ENCODE results near the gene CYBC1.
A peak's percentile ranks its signal among the peaks of the same experiment; 100 is the strongest.
"Not testable (repeated sequence)": the region's sequence is repeated elsewhere in the genome, so short reads cannot be mapped to it uniquely, and the experiment has no call there.

Gene CYBC1

DNA sequence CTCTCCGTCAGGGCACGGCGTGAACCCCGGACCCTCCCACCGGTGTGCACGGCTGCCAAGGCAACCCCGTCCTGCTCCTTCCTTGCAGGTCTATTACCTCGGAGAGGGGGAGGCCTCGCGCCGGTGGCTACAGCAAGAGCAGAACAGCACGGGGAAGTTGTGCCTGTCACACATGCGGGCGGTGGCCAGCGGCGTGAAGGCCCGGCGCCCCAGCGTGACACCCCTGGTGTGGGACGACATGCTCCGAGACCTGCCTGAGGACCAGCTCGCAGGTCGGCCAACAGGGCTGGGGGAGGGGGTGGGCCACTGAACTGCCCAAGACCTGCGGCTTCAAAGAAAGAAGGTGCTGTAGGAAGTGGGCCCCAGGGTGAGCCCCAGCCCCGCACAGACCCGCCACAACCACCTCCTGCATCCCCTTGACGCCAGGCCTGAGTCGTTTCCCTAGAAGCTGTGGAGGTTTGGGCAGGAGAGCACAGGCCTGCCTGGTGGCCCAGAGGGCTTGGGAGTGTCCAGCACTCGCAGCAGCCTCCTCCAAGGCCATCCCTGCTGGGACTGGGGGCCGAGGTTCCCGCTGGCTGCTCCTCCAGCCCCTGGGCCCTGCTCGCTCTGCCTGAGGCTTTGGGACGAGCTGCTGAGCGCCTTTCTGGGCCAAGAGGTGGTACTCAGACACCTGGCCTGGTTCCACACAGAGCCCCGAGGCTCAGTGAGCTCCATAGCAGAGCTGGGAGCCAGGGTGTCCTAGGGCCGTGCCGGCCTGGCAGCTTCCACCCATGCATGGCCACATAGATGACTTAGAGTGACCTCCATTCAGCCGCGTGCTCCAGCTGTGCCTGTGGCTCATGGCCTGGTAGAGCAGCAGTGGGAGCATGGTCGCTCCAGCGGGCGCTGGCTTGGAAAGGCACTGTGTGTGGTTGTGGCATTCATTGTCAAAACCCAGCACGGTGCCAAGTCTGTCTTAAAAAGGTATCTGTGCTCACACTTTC is 14.7 kb downstream of the CYBC1 start:
- DNase-seq (ENCODE audit: low read depth in 2 of 3, low spot score in 1 of 3), result no peak

GRCh38 chr17:82435103-82435502 is 15.4 kb downstream of the CYBC1 start:
- no peak for DNase-seq (ENCODE audit: low read depth in 2 of 3, low spot score in 1 of 3)

DNA sequence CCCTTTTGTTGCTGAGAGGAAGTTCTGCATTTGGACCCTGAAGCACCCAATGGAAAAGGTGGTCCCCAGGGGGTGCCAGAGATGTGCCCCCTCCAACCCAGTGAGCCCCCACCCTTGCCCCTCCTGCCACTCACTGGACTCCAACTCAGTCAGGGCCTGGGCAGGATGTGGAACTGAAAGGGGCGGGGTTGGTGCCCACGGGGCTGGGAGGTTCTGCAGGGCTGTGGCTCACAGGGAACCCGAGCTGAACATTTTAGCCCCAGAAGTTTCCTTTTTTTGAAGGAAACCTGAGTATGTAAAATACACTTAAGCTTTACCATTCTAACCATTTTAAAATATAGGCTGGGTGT is 16.4 kb downstream of the CYBC1 start:
- DNase-seq (ENCODE audit: low read depth in 2 of 3, low spot score in 1 of 3), result no peak

- DNase-seq (ENCODE audit: low read depth in 2 of 3, low spot score in 1 of 3), result no peak
Measured at GRCh38 chr17:82433560-82434215, 16.9 kb downstream of the CYBC1 start.

GRCh38 chr17:82432017-82432416 is 18.5 kb downstream of the CYBC1 start:
- DNase-seq (ENCODE audit: low read depth in 2 of 3, low spot score in 1 of 3), result no peak

DNA sequence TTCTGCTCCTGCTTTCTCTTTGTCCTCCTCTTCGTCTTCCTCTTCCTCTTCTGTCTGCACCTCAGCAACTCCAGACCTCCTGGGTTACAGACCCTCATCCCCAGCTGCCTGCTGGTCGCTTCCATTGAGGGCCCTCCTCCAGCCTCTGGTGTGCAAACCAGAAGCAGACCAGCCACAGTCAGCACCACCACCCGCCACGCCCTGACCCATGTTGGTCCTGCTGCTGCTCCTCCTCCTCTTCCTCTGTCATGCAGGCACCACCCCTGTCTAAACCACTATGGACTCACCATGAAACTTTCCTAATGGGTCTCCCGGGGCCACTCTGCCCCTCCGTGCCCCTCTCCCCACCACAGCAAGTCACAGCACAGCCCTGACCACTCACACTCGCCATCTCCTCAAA is 20.7 kb downstream of the CYBC1 start:
- DNase-seq (ENCODE audit: low read depth in 2 of 3, low spot score in 1 of 3), result no peak

DNA sequence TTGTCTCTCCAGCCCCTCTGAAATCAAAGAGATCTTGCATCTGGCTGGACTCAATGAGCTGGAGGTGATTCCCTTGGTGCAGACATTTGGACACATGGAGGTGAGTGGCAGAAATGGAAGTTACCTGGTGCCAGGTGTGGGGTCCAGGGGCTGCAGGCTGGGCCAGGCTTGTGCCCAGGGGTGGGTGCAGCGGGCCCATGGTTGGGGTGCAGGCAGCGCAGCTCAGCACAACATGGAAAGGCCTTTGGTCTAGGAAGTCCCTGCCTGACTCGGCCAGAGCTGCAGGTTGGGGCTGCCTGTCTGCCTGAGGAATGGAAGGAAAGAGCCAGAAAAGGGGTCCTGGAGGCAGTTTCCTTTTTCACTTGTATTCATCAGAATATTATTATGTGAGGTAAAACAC is 22.0 kb downstream of the CYBC1 start:
- DNase-seq (ENCODE audit: low read depth in 2 of 3, low spot score in 1 of 3), result no peak

GRCh38 chr17:82424863-82425159 is 25.7 kb downstream of the CYBC1 start:
- no peak for DNase-seq (ENCODE audit: low read depth in 2 of 3, low spot score in 1 of 3)

DNA sequence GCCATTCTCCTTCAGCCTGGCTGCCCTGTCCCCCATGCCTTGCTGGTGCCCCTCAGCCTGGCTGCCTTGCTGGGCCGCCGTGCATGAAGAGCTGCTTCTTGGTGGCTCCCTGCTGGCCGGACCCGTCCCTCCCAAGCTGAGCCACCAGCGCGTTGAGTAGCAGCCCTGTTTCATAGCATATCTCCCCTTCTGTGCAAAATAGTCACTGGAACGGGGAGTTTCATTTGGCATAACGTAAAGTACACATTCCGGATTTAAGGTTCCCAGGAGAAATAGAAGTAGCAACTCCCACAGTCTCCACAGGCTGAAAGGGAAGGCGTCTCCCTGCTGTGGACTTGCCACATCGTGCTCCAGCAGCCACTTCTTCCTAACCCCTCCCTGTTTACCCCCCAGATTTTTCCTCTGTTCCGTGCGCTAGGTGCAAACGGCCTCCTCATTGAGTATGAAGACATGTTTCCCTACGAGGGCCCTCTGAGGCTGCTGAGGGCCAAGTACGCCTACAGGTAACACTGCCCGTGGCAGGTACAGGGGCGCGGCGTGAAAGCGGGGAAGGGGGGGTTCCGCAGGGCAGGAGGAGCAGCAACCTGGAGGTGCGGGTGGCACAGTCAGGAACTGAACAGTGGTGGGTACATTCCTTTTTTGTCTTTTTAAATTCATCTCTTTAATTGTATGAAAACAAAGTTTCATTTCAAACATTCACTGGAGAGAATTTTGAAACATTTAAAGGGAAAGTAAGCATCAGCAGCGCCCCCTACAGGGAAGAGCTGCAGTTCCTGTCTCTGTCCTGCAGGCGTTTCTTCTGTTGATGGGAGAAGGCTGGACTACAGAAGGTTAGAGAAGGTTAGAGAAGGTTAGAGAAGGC is 26.3 kb downstream of the CYBC1 start:
- peak; percentile 34 to 61 (median 56) for DNase-seq (ENCODE audit: low read depth in 2 of 3, low spot score in 1 of 3)

DNA sequence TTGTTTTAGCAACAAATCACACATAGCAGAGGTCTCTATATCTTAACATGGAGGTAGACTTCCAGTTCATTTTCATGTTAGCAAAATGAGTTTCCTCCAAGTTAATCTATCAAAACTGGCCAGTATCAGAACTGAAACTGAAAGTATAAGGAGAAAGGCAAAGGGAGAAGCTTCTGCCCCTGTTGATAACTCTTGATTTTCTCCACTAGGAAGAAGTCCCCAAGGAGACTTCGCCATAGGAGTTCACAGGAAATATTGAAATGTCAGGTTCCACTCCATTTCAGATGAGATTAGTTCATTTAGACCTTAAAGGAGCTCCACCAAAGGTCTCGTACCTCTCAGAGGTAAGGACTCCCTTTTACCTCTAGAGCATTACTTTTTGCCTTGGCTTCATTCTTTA is 31.0 kb downstream of the CYBC1 start:
- no peak for DNase-seq (ENCODE audit: low read depth in 2 of 3, low spot score in 1 of 3)

DNA sequence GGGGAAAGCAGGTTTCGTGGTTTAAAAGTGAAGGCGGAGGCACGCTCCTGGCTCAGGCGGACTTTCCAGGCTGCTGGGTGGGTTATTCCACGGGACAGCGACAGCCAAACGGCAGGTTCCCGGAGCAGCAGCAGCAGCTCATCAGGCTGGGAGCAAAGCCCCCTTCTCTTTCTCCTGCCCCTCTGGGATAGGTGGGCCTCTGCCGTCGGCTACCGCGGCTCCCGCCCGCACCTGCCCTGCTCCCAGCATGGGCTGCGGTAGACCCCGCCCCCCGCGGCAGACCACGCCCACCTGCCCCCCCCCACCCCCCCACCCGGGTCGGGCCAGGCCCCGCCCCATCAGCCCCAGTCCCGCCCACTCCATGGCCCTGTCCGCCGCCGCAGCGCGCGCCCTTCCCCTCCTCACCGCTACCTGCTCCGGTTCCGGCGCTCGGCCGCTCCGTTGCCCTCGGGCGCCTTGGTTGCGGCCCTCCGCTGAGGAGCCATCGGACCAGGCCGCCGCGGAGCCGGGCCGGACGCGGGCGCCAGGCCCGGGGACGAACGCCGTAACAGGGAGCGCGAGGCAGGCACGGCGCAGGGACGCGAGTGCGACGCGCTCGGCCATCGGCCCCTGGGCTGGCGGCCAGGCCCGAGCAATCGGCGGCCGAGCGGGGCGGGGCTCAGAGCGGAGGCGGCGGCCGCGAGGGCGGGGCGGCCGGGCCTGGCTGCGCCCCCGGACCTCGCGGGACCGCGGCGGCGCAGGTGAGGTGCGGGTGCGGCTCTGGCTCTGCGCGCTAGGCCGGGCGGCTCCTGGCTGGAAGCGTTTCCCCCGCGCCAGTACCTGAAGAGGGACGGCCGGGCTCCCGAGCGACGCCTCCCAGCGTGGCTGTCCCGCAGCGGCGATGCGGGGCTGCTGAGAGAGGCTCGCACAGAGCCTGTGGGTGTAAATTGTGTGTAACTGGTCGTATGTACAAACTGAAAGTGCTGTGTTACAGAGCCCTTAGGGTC is 32.3 kb downstream of the CYBC1 start, which contains the start of the genes HEXD and OGFOD3:
Gene HEXD, plus strand, starts transcription at position 347 of the 986 bp plus-strand sequence. CDS start 1,453 bp downstream, outside the sequence.
Gene OGFOD3, minus strand, starts transcription at position 586 of the 986 bp plus-strand sequence. Its CDS starts 101 bp downstream, at position 485.
- DNase-seq (ENCODE audit: low read depth in 2 of 3, low spot score in 1 of 3), result peak; percentile 65 to 79 (median 76)

DNA sequence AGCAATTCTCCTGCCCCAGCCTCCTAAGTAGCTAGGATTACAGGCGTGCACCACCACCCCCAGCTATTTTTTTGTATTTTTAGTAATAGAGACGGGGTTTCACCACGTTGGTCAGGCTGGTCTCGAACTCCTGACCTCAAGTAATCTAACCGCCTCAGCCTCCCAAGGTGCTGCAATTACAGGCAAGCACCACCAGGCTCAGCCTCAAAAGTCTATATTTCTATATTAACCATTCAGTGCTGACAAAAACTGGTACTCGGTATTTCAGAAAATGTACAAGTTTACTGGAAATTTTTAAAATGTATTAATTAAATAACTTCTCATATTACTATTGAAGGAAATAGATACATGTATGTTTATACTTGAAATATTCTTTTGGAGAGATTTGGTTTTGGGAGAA is 33.8 kb downstream of the CYBC1 start:
- no peak for DNase-seq (ENCODE audit: low read depth in 2 of 3, low spot score in 1 of 3)

- DNase-seq (ENCODE audit: low read depth in 2 of 3, low spot score in 1 of 3), result no peak
Measured at GRCh38 chr17:82416264-82416663, 34.3 kb downstream of the CYBC1 start.

DNA sequence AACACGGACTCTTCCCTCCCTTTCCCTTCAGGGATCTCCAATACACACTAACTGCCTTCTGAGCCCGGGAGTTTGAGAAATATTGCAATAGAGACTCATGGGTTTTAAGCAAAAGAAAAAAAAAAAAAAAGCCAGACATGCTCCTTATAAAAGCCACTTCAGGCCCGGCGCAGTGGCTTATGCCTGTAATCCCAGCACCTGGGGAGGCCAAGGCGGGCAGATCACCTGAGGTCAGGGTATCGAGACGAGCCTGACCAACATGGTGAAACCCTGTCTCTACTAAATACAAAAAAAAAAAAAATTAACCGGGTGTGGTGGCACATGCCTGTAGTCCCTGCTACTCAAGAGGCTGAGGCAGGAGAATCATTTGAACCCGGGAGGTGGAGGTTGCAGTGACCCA is 34.8 kb downstream of the CYBC1 start:
- DNase-seq (ENCODE audit: low read depth in 2 of 3, low spot score in 1 of 3), result no peak

DNA sequence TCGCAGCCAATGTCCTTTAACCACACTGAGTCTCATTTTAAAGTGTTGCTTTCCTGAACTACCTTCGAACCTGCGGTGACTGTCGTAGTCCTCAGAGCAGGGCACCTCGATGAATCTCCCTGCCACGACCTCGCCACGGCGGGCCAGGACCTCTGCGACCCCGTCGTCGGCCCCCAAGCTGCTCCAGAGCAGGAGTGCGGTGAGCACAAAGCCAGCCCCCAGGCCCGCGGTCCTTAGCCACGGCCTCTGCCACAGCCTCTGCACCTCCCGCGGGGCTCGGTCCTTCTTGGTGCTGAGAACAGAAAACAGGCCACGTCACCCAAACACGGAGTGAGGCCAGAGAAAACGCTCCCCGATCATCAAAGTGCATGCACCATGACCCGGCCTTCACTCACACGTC is 35.2 kb downstream of the CYBC1 start:
- DNase-seq (ENCODE audit: low read depth in 2 of 3, low spot score in 1 of 3), result no peak

- peak; percentile 51 to 76 (median 68) for DNase-seq (ENCODE audit: low read depth in 2 of 3, low spot score in 1 of 3)
Measured at GRCh38 chr17:82414548-82415281, 35.8 kb downstream of the CYBC1 start.

- no peak for DNase-seq (ENCODE audit: low read depth in 2 of 3, low spot score in 1 of 3)
Measured at GRCh38 chr17:82412535-82413520, 37.7 kb downstream of the CYBC1 start.

- not testable (repeated sequence) for DNase-seq (ENCODE audit: low read depth in 2 of 3, low spot score in 1 of 3)
Measured at GRCh38 chr17:82412081-82412480, 38.5 kb downstream of the CYBC1 start.
